ENCODE data around the gene NPTN. TPM values are rescaled to one million over a fixed set of nuclear protein-coding genes. Genes with fewer than 3 reads are reported as not detected.

NPTN gene
- total RNA-seq, 6 experiments from 2014 or later, result 25.4 to 49.9 (median 35.4) TPM

DNA sequence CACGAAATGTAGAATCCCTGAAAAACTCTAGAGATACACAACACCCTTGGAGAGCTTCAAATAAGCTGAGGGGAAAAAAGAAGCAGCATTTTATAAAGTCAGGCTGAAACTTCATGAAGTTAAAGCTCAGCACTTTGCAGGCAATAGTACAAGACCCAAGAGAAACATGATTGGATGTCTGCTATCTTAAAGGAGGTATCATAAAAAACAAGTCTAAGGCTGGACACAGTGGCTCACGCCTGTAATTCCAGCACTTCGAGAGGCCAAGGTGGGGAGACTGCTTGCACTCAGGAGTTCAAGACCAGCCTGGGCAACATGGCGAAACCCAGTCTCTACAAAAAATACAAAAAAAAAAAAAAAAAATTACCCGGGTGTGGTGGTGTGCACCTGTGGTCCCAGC lies 42.9 kb downstream of the NPTN start:
- intact Hi-C loops (cut with DNase I), result no loop called here
- no peak for DNase-seq
- no peaks in the 10 kb centered on the region for H3K4me1 ChIP-seq
- no peaks in the 10 kb centered on the region for H3K27me3 ChIP-seq
- 89% methylated on average over 4 of the region's 5 CpGs for WGBS (ENCODE audit: insufficient coverage, low coverage, low lambda C conversion rate, missing lambda C conversion rate)
- ATAC-seq, result no peak
- no peak overlapping the region for H3K4me3 ChIP-seq
- TF ChIP-seq, protein P1, sequence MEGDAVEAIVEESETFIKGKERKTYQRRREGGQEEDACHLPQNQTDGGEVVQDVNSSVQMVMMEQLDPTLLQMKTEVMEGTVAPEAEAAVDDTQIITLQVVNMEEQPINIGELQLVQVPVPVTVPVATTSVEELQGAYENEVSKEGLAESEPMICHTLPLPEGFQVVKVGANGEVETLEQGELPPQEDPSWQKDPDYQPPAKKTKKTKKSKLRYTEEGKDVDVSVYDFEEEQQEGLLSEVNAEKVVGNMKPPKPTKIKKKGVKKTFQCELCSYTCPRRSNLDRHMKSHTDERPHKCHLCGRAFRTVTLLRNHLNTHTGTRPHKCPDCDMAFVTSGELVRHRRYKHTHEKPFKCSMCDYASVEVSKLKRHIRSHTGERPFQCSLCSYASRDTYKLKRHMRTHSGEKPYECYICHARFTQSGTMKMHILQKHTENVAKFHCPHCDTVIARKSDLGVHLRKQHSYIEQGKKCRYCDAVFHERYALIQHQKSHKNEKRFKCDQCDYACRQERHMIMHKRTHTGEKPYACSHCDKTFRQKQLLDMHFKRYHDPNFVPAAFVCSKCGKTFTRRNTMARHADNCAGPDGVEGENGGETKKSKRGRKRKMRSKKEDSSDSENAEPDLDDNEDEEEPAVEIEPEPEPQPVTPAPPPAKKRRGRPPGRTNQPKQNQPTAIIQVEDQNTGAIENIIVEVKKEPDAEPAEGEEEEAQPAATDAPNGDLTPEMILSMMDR (IDR thresholded peaks at IDR 0.05), result no peak
- TF ChIP-seq POLR2A (IDR thresholded peaks at IDR 0.05), result no peak
- peaks cover 0 to 21% (median 2%) of the 10 kb centered on the region in 4 donors for H3K36me3 ChIP-seq
- no peaks in the 10 kb centered on the region for H3K9me3 ChIP-seq
- H3K27ac ChIP-seq, result no peak overlapping the region

DNA sequence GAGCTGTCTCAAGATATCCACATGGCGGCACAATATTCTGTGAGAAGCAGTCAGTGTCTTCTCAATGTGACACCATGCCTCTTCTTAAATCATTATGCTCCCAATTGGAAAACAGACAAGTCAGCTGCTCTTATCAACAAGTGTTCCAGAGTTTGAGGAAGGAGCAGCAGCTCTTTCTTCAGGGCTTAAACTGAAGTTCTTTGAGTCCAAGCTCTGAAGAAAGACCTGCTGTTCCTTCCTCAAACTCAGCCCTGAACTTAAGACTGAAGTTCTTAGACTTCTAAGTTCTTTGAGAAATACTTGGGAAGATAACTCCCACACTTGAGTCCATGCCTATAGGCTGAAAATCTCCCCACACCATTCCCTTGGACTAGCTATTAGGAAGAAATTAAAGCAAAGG lies 43.4 kb downstream of the NPTN start:
- WGBS (ENCODE audit: insufficient coverage, low coverage, low lambda C conversion rate, missing lambda C conversion rate), result 100% methylated on average over 1 of the region's 1 CpG
- no peak for DNase-seq
- Histone ChIP-seq H3K4me1 (no peaks in the 10 kb centered on the region), H3K4me3 (no peak overlapping the region), H3K9me3 (no peaks in the 10 kb centered on the region), H3K27ac (no peak overlapping the region), H3K27me3 (no peaks in the 10 kb centered on the region), H3K36me3 (peaks cover 0 to 25% (median 2%) of the 10 kb centered on the region in 4 donors)
- no peak for ATAC-seq
- intact Hi-C loops (cut with DNase I), result no loop called here
- TF ChIP-seq, protein P1 (IDR thresholded peaks at IDR 0.05), result no peak
- TF ChIP-seq POLR2A (IDR thresholded peaks at IDR 0.05), result no peak

DNA sequence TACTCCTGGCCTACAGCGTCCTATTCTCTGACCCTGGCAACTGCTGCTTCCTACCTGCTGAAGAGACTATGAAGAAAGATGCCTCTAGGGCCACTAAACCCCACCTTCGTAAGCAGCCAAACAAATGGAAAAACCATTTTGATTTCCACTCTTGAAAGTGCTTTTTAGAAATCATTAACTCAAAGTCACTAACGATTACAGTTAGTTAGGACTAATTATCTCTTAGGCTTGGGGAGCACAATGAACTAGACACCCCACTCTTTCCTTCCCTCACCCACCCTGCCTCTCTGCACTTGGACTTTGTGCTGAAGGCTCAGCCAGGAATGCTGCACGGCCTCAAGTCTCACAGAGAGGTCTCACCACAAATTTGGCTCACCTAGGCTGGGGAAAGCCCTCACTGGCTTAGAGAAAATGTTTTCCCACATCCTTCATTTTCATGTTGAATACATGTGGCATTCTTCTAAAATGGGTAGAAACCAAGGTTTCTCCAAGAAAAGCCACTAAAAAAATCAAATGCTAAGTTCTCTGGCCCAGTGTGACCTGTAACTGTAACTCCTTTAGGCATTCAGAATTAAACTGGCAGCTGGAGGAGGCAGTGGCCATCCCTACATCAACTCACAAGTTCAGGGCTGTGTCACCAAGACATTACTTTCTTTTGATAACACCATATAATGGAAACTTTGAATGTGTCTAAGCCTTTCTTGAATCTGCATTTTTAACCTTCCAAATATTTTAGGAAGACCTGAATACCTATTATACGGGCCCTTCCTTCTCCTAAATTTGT lies 47.1 kb downstream of the NPTN start:
- intact Hi-C loops (cut with DNase I), result no loop called here
- H3K4me1 ChIP-seq, result no peaks in the 10 kb centered on the region
- H3K36me3 ChIP-seq, result peaks cover 4 to 46% (median 5%) of the 10 kb centered on the region in 4 donors

DNA sequence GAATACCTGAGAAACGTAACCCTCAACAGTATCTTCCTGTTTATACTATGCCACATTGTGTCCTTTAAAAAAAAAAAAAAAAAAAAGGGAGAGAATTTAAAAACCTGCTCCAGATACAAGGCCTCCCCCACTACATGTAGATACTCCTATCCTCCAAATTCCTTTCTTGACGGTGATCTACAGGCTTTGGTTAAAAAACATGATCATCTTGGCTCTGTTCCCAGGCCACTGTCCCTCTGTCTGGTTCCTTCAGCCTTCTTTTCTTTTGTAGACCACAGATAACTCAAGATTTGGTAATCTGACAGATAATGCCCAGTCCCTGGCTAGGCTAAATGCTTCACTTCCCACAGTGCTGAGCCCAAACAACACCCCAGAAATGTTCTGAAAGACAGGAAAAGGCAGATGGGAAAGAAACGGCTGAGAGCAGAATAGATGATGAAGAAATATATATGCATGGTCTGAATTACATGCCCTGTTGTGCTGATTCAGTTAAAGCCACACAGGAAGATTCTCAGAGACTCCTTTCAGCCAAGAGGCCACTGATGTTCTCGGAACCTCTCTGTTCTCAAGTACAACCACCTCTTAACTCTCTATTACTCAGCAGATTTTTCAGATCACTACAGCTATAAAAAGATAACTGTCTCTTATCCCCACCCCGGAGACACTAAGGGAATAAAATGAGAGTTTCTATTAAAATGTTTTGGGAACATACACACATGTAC lies 48.3 kb downstream of the NPTN start:
- Histone ChIP-seq H3K27me3 (no peaks in the 10 kb centered on the region), H3K4me1 (no peaks in the 10 kb centered on the region), H3K36me3 (peaks cover 4 to 48% (median 7%) of the 10 kb centered on the region in 4 donors), H3K27ac (no peak overlapping the region), H3K9me3 (no peaks in the 10 kb centered on the region), H3K4me3 (no peak overlapping the region)
- TF ChIP-seq, protein P1 (IDR thresholded peaks at IDR 0.05), result no peak
- TF ChIP-seq POLR2A (IDR thresholded peaks at IDR 0.05), result no peak
- intact Hi-C loops (cut with DNase I), result no loop called here
- WGBS (ENCODE audit: insufficient coverage, low coverage, low lambda C conversion rate, missing lambda C conversion rate), result 53% methylated on average over 5 of the region's 5 CpGs
- ATAC-seq, result no peak
- DNase-seq, result no peak

More for the DNA sequence above, 47.1 kb downstream of the NPTN start:
- TF ChIP-seq, protein P1 (IDR thresholded peaks at IDR 0.05), result no peak
- TF ChIP-seq POLR2A (IDR thresholded peaks at IDR 0.05), result no peak
- no peak for ATAC-seq
- 86% methylated on average over 5 of the region's 5 CpGs for WGBS (ENCODE audit: insufficient coverage, low coverage, low lambda C conversion rate, missing lambda C conversion rate)
- Histone ChIP-seq H3K9me3 (no peaks in the 10 kb centered on the region), H3K27ac (no peak overlapping the region), H3K4me3 (no peak overlapping the region), H3K27me3 (no peaks in the 10 kb centered on the region)
- no peak for DNase-seq
